Keratinocyte (primary cell): ENCODE measurements around the gene ERBB2. TPM values are rescaled to one million over a fixed set of nuclear protein-coding genes. Genes with fewer than 3 reads are reported as not detected.

ENCODE experiments used
- DNase-seq: peaks from one replicate; pipeline ENCODE4 v3.0.0-alpha.2; 2011; ENCODE audit warnings: low read depth, missing footprints, low spot score
- FAIRE-seq: peaks from 2 replicates; lab custom pipeline; 2011; peaks lifted over from hg19 to GRCh38; lab: Jason Lieb, UNC
- H2AFZ ChIP-seq: 2 replicates; pipeline ENCODE4 v1.6.0; 2012; ENCODE audit warnings: low read length, control low read depth, inconsistent platforms; ENCODE audit not compliant: control insufficient read depth
- H3K27ac ChIP-seq: 2 replicates; pipeline ENCODE4 v1.5.1; 2011; ENCODE audit warnings: low read length; ENCODE audit not compliant: control insufficient read depth, insufficient read depth
- H3K27me3 ChIP-seq: 3 replicates; pipeline ENCODE4 v1.6.0; 2011; ENCODE audit warnings: low read length; ENCODE audit not compliant: control insufficient read depth, insufficient read depth; ENCODE audit errors: extremely low read depth
- H3K36me3 ChIP-seq, 2 experiments: 2 replicates in 1 of 2; 3 replicates in 1 of 2; pipeline ENCODE4 v1.5.1; 2011; ENCODE audit warnings: low read length in 2 of 2, mild to moderate bottlenecking in 1 of 2; ENCODE audit not compliant: control insufficient read depth in 2 of 2, insufficient read depth in 2 of 2; ENCODE audit errors: extremely low read depth in 1 of 2
- H3K4me1 ChIP-seq: 3 replicates; pipeline ENCODE4 v1.5.1; 2011; ENCODE audit warnings: low read length; ENCODE audit not compliant: control insufficient read depth, insufficient read depth; ENCODE audit errors: extremely low read depth
- H3K4me2 ChIP-seq: 3 replicates; pipeline ENCODE4 v1.6.0; 2011; ENCODE audit warnings: low read depth, low read length; ENCODE audit not compliant: control insufficient read depth, insufficient read depth; ENCODE audit errors: extremely low read depth
- H3K4me3 ChIP-seq, 3 experiments: fragments of 200-600 bp in 1 of 3; sonication (generic) in 1 of 3; 2 replicates in 2 of 3; 3 replicates in 1 of 3; pipeline ENCODE4 v1.5.1; 2011 to 2016; ENCODE audit warnings: low read length in 3 of 3, mild to moderate bottlenecking in 3 of 3, control low read depth in 2 of 3, inconsistent platforms in 1 of 3, low read depth in 1 of 3, mixed read lengths in 1 of 3, mixed run types in 1 of 3, moderate library complexity in 1 of 3; ENCODE audit not compliant: control insufficient read depth in 2 of 3, insufficient read depth in 2 of 3; ENCODE audit errors: extremely low read depth in 1 of 3
- H3K79me2 ChIP-seq: 2 replicates; pipeline ENCODE4 v1.6.0; 2012; ENCODE audit warnings: low read length; ENCODE audit not compliant: control insufficient read depth, insufficient read depth
- H3K9ac ChIP-seq: 3 replicates; pipeline ENCODE4 v1.6.0; 2011; ENCODE audit warnings: low read length; ENCODE audit not compliant: control insufficient read depth, insufficient read depth; ENCODE audit errors: extremely low read depth
- H3K9me1 ChIP-seq: 3 replicates; pipeline ENCODE4 v1.6.0; 2011; ENCODE audit warnings: low read length; ENCODE audit not compliant: control insufficient read depth, insufficient read depth; ENCODE audit errors: extremely low read depth
- H3K9me3 ChIP-seq: 2 replicates; pipeline ENCODE4 v1.5.1; 2012; ENCODE audit warnings: low read depth, low read length; ENCODE audit not compliant: control insufficient read depth
- H4K20me1 ChIP-seq: 3 replicates; pipeline ENCODE4 v1.6.0; 2011; ENCODE audit warnings: low read length; ENCODE audit not compliant: control insufficient read depth, insufficient read depth; ENCODE audit errors: extremely low read depth
- EZH2 ChIP-seq: IDR thresholded peaks from one replicate; pipeline ENCODE4 v1.6.1; 2012; ENCODE audit warnings: inconsistent platforms, mild to moderate bottlenecking, low read length, moderate library complexity
- dilution Hi-C: fragments of 300-500 bp; cut with MboI; formaldehyde crosslinking; loops from one replicate; pipeline ENCODE4 v1.7.0; 2020; ENCODE audit warnings: low sequenced_read_pairs; ENCODE audit not compliant: extremely low pct_ligation_motif_present
- polyA plus RNA-seq, 5 experiments: library from polyadenylated mRNA; depleted of rRNA in 3 of 5; stranded (reverse) in 3 of 5; stranded (forward) in 1 of 5; unstranded in 1 of 5; fragments of >200 nt; gene quantifications; 1 replicate in 1 of 5; 2 replicates in 3 of 5; 3 replicates in 1 of 5; pipeline versions ENCODE4 v1.2.1 to v1.2.3, GENCODE V29; 2011 to 2012; ENCODE audit warnings: missing spikeins in 2 of 5, low read depth in 1 of 5, low replicate concordance in 1 of 5
- TF ChIP-seq, protein P1 (sequence below), 3 experiments: IDR thresholded peaks in 1 of 3; conservative IDR thresholded peaks in 1 of 3; optimal IDR thresholded peaks in 1 of 3; 2 replicates in 2 of 3; 3 replicates in 1 of 3; pipeline versions ENCODE3 to v1.5.1; 2011; ENCODE audit warnings: low read length in 3 of 3, mild to moderate bottlenecking in 3 of 3, moderate library complexity in 2 of 3, control low read depth in 1 of 3, inconsistent platforms in 1 of 3; ENCODE audit not compliant: insufficient read depth in 2 of 3; ENCODE audit errors: extremely low read depth in 1 of 3

ERBB2 gene
- polyA plus RNA-seq, 1 donor (not counting 4 experiments of a cell fraction or from before 2014, with no cell fraction given), result 21.4 TPM

DNA sequence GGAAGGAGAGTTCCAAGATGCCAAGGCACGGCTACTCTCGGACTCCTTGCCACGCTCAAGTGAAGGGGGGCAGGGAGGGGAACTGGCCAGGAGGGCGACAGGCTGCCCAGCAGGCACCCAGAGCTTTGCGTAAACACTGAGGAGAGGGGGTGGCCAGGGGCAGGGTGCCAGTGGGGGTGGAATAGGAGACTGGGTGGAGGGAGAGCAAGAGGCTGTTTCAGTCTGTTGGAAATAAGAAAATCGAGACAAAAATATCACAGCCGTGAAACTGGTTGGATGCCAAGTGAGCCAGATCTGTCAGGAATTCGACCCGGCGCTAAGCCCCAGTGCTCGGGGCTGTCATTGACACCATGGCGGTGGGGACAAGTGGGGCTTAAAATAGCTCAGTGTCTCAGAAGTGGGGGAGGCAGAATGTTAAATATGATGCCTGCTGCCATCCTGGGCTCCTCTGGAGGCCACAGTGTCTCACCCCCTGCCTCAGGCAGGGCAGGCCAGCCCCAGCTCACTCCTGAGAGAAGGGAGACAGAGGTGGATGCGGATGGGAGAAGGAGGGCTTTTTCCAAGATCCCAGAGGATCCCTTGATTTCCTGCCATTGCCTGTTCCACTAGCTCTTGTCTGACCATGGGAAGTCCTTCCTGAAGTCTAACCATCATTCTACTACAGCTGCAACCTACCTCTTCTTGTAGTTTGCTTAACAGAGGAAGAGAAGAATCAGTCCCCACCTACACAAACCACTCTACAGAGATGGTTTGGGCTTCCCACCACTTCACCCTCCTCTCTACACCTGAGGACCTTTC, 22.1 kb upstream of the ERBB2 start:
- dilution Hi-C loops, result no loop called here

GRCh38 chr17:39678340-39679116, 21.3 kb upstream of the ERBB2 start:
- Histone ChIP-seq H2AFZ (no peak overlapping the region), H3K4me3 (no peak overlapping the region), H3K4me1 (no peaks in the 10 kb centered on the region), H3K4me2 (no peak overlapping the region), H3K9me3 (no peaks in the 10 kb centered on the region), H3K27ac (no peak overlapping the region), H3K79me2 (no peaks in the 10 kb centered on the region), H3K27me3 (no peaks in the 10 kb centered on the region), H3K36me3 (no peaks in the 10 kb centered on the region), H3K9me1 (no peaks in the 10 kb centered on the region), H3K9ac (no peak overlapping the region), H4K20me1 (no peaks in the 10 kb centered on the region)
- no peak for TF ChIP-seq EZH2
- TF ChIP-seq, protein P1, sequence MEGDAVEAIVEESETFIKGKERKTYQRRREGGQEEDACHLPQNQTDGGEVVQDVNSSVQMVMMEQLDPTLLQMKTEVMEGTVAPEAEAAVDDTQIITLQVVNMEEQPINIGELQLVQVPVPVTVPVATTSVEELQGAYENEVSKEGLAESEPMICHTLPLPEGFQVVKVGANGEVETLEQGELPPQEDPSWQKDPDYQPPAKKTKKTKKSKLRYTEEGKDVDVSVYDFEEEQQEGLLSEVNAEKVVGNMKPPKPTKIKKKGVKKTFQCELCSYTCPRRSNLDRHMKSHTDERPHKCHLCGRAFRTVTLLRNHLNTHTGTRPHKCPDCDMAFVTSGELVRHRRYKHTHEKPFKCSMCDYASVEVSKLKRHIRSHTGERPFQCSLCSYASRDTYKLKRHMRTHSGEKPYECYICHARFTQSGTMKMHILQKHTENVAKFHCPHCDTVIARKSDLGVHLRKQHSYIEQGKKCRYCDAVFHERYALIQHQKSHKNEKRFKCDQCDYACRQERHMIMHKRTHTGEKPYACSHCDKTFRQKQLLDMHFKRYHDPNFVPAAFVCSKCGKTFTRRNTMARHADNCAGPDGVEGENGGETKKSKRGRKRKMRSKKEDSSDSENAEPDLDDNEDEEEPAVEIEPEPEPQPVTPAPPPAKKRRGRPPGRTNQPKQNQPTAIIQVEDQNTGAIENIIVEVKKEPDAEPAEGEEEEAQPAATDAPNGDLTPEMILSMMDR (optimal IDR thresholded peaks at IDR 0.05 in 1 of 3, IDR thresholded peaks at IDR 0.05 in 1 of 3, conservative IDR thresholded peaks at IDR 0.05 in 1 of 3; ENCODE audit: extremely low read depth in 1 of 3, insufficient read depth in 2 of 3, low read length in 3 of 3), result no peak
- DNase-seq (no peak), FAIRE-seq (no peak)
- dilution Hi-C loops, result no loop called here

More for the DNA sequence above, 22.1 kb upstream of the ERBB2 start:
- no peaks in the 10 kb centered on the region for H3K27me3 ChIP-seq
- no peaks in the 10 kb centered on the region for H3K9me3 ChIP-seq
- no peaks in the 10 kb centered on the region for H3K36me3 ChIP-seq
- DNase-seq (no peak), FAIRE-seq (no peak)
- no peaks in the 10 kb centered on the region for H3K4me1 ChIP-seq
- H3K27ac ChIP-seq, result no peak overlapping the region
- TF ChIP-seq EZH2, result no peak
- TF ChIP-seq, protein P1 (optimal IDR thresholded peaks at IDR 0.05 in 1 of 3, IDR thresholded peaks at IDR 0.05 in 1 of 3, conservative IDR thresholded peaks at IDR 0.05 in 1 of 3; ENCODE audit: extremely low read depth in 1 of 3, insufficient read depth in 2 of 3, low read length in 3 of 3), result no peak
- no peak overlapping the region for H2AFZ ChIP-seq
- no peak overlapping the region for H3K4me2 ChIP-seq
- H3K4me3 ChIP-seq, result no peak overlapping the region
- H3K9me1 ChIP-seq, result no peaks in the 10 kb centered on the region
- no peaks in the 10 kb centered on the region for H4K20me1 ChIP-seq
- no peaks in the 10 kb centered on the region for H3K79me2 ChIP-seq
- H3K9ac ChIP-seq, result no peak overlapping the region
